ENCODE measurements around the gene PRM1. TPM values are rescaled to one million over a fixed set of nuclear protein-coding genes. Genes with fewer than 3 reads are reported as not detected.

The PRM1 gene
- total and polyA plus RNA-seq, 2 of the 13 experiments (the other 11 are each of a cell fraction or from before 2014, with no cell fraction given) = not detected

DNA sequence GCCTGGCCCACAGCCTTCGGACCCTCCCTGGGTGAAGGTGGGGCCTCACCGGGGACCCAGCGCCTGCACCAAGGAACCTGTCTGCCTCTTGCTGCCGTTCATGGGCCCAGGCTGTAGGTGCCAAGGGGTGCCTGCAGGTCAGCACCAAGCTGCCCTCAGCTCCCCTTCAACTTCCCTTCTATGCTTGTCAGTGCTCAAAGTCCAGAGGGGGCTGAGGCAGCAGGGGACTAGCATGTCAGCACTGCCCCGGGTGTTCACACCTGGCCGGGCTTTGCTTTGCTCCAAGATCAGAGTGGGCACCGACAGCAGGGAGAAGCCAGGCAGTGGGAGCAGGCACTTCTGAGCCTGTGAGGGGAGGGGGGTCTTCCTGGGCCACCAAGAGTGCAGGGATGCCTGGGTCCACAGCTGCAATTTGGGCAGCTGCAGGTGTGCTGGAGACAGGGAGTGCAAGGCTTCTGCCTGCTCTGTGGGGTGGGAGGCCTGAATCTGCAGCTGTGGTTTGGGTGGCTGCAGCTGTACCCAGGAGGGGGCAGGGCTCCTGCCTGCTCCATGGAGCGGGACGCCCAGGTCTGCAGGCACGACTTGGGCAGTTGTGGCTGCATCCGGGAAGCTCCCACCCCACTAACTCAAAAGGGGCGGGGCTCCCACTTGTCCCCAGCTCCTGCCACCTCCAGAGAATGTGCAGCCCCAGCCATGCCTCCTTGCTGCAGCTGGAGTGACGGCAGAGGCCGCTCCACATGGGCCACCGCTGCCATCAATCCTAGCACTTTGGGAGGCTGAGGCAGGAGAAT is 27.6 kb upstream of the PRM1 start (continued):
- no peak for TF ChIP-seq RFX1 (IDR thresholded peaks at IDR 0.05)
- TF ChIP-seq, protein P1, sequence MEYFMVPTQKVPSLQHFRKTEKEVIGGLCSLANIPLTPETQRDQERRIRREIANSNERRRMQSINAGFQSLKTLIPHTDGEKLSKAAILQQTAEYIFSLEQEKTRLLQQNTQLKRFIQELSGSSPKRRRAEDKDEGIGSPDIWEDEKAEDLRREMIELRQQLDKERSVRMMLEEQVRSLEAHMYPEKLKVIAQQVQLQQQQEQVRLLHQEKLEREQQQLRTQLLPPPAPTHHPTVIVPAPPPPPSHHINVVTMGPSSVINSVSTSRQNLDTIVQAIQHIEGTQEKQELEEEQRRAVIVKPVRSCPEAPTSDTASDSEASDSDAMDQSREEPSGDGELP (IDR thresholded peaks at IDR 0.05; ENCODE audit: borderline replicate concordance, low read depth) = peak; percentile 69; the same call in 1 of the 2 replicates
- no peak for TF ChIP-seq NKX3-1 (CRISPR knock-in tag; IDR thresholded peaks at IDR 0.05)
- TF ChIP-seq, protein P2, sequence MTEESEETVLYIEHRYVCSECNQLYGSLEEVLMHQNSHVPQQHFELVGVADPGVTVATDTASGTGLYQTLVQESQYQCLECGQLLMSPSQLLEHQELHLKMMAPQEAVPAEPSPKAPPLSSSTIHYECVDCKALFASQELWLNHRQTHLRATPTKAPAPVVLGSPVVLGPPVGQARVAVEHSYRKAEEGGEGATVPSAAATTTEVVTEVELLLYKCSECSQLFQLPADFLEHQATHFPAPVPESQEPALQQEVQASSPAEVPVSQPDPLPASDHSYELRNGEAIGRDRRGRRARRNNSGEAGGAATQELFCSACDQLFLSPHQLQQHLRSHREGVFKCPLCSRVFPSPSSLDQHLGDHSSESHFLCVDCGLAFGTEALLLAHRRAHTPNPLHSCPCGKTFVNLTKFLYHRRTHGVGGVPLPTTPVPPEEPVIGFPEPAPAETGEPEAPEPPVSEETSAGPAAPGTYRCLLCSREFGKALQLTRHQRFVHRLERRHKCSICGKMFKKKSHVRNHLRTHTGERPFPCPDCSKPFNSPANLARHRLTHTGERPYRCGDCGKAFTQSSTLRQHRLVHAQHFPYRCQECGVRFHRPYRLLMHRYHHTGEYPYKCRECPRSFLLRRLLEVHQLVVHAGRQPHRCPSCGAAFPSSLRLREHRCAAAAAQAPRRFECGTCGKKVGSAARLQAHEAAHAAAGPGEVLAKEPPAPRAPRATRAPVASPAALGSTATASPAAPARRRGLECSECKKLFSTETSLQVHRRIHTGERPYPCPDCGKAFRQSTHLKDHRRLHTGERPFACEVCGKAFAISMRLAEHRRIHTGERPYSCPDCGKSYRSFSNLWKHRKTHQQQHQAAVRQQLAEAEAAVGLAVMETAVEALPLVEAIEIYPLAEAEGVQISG (CRISPR knock-in tag; IDR thresholded peaks at IDR 0.05) = peak; percentile 43
- peak; percentile 82 for TF ChIP-seq ZNF781 (CRISPR knock-in tag; IDR thresholded peaks at IDR 0.05; ENCODE audit: borderline replicate concordance, not compliant biosample characterization)
- TF ChIP-seq ZNF235 (CRISPR knock-in tag; IDR thresholded peaks at IDR 0.05; ENCODE audit: borderline replicate concordance) = 0 out of 2 replicates have a peak, but pooled peaks have one; percentile 80
- TF ChIP-seq, protein P3, sequence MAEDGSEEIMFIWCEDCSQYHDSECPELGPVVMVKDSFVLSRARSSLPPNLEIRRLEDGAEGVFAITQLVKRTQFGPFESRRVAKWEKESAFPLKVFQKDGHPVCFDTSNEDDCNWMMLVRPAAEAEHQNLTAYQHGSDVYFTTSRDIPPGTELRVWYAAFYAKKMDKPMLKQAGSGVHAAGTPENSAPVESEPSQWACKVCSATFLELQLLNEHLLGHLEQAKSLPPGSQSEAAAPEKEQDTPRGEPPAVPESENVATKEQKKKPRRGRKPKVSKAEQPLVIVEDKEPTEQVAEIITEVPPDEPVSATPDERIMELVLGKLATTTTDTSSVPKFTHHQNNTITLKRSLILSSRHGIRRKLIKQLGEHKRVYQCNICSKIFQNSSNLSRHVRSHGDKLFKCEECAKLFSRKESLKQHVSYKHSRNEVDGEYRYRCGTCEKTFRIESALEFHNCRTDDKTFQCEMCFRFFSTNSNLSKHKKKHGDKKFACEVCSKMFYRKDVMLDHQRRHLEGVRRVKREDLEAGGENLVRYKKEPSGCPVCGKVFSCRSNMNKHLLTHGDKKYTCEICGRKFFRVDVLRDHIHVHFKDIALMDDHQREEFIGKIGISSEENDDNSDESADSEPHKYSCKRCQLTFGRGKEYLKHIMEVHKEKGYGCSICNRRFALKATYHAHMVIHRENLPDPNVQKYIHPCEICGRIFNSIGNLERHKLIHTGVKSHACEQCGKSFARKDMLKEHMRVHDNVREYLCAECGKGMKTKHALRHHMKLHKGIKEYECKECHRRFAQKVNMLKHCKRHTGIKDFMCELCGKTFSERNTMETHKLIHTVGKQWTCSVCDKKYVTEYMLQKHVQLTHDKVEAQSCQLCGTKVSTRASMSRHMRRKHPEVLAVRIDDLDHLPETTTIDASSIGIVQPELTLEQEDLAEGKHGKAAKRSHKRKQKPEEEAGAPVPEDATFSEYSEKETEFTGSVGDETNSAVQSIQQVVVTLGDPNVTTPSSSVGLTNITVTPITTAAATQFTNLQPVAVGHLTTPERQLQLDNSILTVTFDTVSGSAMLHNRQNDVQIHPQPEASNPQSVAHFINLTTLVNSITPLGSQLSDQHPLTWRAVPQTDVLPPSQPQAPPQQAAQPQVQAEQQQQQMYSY (CRISPR knock-in tag; IDR thresholded peaks at IDR 0.05) = peak; percentile 26; the same call in 1 of the 2 replicates
- TF ChIP-seq SP5 (CRISPR knock-in tag; IDR thresholded peaks at IDR 0.05; ENCODE audit: borderline replicate concordance, low read depth) = peak; percentile 86
- no peak for TF ChIP-seq ZNF30 (CRISPR knock-in tag; IDR thresholded peaks at IDR 0.05)
- peak; percentile 64; the same call in 1 of the 2 replicates for TF ChIP-seq ZNF354B (CRISPR knock-in tag; IDR thresholded peaks at IDR 0.05)
- TF ChIP-seq RBM39 (IDR thresholded peaks at IDR 0.05; ENCODE audit: low read depth, low read length, poor library complexity, severe bottlenecking) = peak; percentile 74
- TF ChIP-seq, protein P4, sequence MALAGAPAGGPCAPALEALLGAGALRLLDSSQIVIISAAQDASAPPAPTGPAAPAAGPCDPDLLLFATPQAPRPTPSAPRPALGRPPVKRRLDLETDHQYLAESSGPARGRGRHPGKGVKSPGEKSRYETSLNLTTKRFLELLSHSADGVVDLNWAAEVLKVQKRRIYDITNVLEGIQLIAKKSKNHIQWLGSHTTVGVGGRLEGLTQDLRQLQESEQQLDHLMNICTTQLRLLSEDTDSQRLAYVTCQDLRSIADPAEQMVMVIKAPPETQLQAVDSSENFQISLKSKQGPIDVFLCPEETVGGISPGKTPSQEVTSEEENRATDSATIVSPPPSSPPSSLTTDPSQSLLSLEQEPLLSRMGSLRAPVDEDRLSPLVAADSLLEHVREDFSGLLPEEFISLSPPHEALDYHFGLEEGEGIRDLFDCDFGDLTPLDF (CRISPR knock-in tag; IDR thresholded peaks at IDR 0.05) = no peak
- TF ChIP-seq MTA1 (CRISPR knock-in tag; IDR thresholded peaks at IDR 0.05; ENCODE audit: borderline replicate concordance) = peak; percentile 90; the same call in 1 of the 2 replicates
- TF ChIP-seq MBD4 (IDR thresholded peaks at IDR 0.05; ENCODE audit: borderline replicate concordance, low read length) = no peak
- no peak for TF ChIP-seq ZNF777 (CRISPR knock-in tag; IDR thresholded peaks at IDR 0.05)
- no peak for TF ChIP-seq EED (CRISPR knock-in tag; IDR thresholded peaks at IDR 0.05)
- TF ChIP-seq RFX3 (CRISPR knock-in tag; IDR thresholded peaks at IDR 0.05) = no peak
- no peak for TF ChIP-seq SP1 (IDR thresholded peaks at IDR 0.05)
- peak; percentile 39; the same call in 1 of the 2 replicates for TF ChIP-seq SP1 (CRISPR knock-in tag; IDR thresholded peaks at IDR 0.05)
- TF ChIP-seq ZNF333 (CRISPR knock-in tag; IDR thresholded peaks at IDR 0.05; ENCODE audit: borderline replicate concordance) = peak; percentile 82; the same call in 1 of the 2 replicates
- peak; percentile 69; the same call in 1 of the 2 replicates for TF ChIP-seq CBX5 (CRISPR knock-in tag; IDR thresholded peaks at IDR 0.05; ENCODE audit: borderline replicate concordance)
- TF ChIP-seq ZKSCAN5 (CRISPR knock-in tag; IDR thresholded peaks at IDR 0.05) = peak; percentile 82
